ENCODE results near the gene CRLF1. TPM values are rescaled to one million over a fixed set of nuclear protein-coding genes. Genes with fewer than 3 reads are reported as not detected.

The CRLF1 gene
- polyA plus RNA-seq, 2 of the 4 experiments (the other 2 are of a cell fraction): 0.37 to 2.5 TPM

GRCh38 chr19:18599485-18599884 is 7.1 kb downstream of the CRLF1 start:
- ChIA-PET CTCF (interaction anchor here (0.6 to 3.8 kb wide), 5 partner anchors 9 to 248 kb away, joined by 3 to 13 read pairs (median 3); partner anchors contain the start of genes REX1BD and TMEM59L), POLR2A (no interaction called here)
- no peak overlapping the region for H3K4me3 ChIP-seq
- FAIRE-seq: no peak
- H3K27ac ChIP-seq: no peak overlapping the region
- no peak overlapping the region for H3K4me2 ChIP-seq
- ATAC-seq: no peak
- no peaks in the 10 kb centered on the region for H3K9me3 ChIP-seq
- H3K4me1 ChIP-seq: no peaks in the 10 kb centered on the region
- TF ChIP-seq PHF8 (IDR thresholded peaks at IDR 0.05; ENCODE audit: borderline replicate concordance, low read depth) (no peak), CTCF (IDR thresholded peaks at IDR 0.05) (no peak), HEYL (CRISPR knock-in tag; IDR thresholded peaks at IDR 0.05) (no peak), ZFP36 (IDR thresholded peaks at IDR 0.05; ENCODE audit: borderline replicate concordance, partially characterized antibody) (no peak), RAD21 (conservative IDR thresholded peaks at IDR 0.05 in 1 of 2, IDR thresholded peaks at IDR 0.05 in 1 of 2) (no peak)
- no peak for DNase-seq (ENCODE audit: low read depth in 1 of 2, low spot score in 1 of 2)
- WGBS (ENCODE audit: missing lambda C conversion rate): 61% methylated on average over 7 of the region's 20 CpGs

DNA sequence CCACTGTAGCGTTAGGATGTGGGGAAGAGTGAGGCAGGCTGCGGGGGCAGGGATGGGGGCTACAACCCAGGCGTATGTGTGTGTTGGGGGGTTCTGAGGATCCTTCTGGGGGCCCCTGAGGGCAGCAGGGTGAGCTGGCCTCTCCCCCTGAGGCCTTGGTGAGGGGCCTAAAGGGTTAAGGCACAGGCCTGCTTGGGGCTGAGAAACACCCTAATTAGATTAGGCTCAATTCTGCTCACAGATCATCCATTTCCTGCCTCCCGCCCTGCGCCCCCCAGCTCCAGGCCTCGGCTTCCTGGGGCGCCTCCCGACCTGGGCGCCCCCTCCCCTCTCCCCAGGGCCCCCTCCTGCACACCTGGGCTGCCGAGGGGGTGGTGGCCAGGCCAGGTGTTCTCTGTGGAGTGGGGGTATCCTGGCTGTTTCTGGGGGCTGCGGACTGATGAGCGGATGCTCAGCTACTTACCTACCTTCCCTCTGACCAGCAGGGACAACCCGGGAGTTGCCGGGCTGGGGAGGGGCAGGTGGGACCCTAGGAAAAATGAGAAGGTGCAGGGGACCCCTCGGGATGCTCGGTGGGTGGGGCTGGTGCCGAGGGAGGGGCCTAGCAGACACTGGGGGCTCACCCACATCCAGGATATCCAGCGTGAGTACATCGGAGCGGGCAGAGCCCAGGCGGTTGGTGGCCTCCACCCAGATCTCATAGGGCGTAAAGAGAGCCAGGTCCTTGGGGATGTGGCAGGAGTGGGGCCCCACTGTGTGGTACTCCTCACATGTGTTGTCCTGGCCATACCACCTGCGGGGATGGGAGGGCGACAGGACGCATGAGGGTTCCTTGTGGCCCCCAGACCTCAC is 8.6 kb downstream of the CRLF1 start:
- WGBS (ENCODE audit: missing lambda C conversion rate): 56% methylated on average over 14 of the region's 25 CpGs
- no peaks in the 10 kb centered on the region for H3K9me3 ChIP-seq
- FAIRE-seq (no peak), DNase-seq (ENCODE audit: low read depth in 1 of 2, low spot score in 1 of 2) (no peak), ATAC-seq (no peak)
- ChIA-PET CTCF (interaction anchor here (1.2 to 3.8 kb wide), 2 partner anchors 249 to 268 kb away, joined by 3 to 13 read pairs; no protein-coding TSS in a partner anchor), POLR2A (interaction anchor here (1.1 kb wide), 1 partner anchor 8 kb away, joined by 3 read pairs; no protein-coding TSS in a partner anchor)
- TF ChIP-seq HOXA7 (CRISPR knock-in tag; IDR thresholded peaks at IDR 0.05): no peak
- TF ChIP-seq EP300 (IDR thresholded peaks at IDR 0.05): no peak
- no peak for TF ChIP-seq KDM1A (IDR thresholded peaks at IDR 0.05; ENCODE audit: low read depth)
- TF ChIP-seq SMC3 (IDR thresholded peaks at IDR 0.05): no peak
- no peak for TF ChIP-seq RAD21 (conservative IDR thresholded peaks at IDR 0.05 in 1 of 2, IDR thresholded peaks at IDR 0.05 in 1 of 2)
- no peak for TF ChIP-seq KDM5A (IDR thresholded peaks at IDR 0.05)
- no peak for TF ChIP-seq CBX8 (IDR thresholded peaks at IDR 0.05)
- no peak for TF ChIP-seq CHD4 (IDR thresholded peaks at IDR 0.05; ENCODE audit: borderline replicate concordance)
- TF ChIP-seq ZC3H11A (IDR thresholded peaks at IDR 0.05): no peak
- no peak for TF ChIP-seq HES2 (IDR thresholded peaks at IDR 0.05)
- TF ChIP-seq, protein P1, sequence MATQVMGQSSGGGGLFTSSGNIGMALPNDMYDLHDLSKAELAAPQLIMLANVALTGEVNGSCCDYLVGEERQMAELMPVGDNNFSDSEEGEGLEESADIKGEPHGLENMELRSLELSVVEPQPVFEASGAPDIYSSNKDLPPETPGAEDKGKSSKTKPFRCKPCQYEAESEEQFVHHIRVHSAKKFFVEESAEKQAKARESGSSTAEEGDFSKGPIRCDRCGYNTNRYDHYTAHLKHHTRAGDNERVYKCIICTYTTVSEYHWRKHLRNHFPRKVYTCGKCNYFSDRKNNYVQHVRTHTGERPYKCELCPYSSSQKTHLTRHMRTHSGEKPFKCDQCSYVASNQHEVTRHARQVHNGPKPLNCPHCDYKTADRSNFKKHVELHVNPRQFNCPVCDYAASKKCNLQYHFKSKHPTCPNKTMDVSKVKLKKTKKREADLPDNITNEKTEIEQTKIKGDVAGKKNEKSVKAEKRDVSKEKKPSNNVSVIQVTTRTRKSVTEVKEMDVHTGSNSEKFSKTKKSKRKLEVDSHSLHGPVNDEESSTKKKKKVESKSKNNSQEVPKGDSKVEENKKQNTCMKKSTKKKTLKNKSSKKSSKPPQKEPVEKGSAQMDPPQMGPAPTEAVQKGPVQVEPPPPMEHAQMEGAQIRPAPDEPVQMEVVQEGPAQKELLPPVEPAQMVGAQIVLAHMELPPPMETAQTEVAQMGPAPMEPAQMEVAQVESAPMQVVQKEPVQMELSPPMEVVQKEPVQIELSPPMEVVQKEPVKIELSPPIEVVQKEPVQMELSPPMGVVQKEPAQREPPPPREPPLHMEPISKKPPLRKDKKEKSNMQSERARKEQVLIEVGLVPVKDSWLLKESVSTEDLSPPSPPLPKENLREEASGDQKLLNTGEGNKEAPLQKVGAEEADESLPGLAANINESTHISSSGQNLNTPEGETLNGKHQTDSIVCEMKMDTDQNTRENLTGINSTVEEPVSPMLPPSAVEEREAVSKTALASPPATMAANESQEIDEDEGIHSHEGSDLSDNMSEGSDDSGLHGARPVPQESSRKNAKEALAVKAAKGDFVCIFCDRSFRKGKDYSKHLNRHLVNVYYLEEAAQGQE (IDR thresholded peaks at IDR 0.05): no peak
- no peak for TF ChIP-seq POLR2AphosphoS2 (conservative IDR thresholded peaks at IDR 0.05; ENCODE audit: low read length)
- TF ChIP-seq EHMT2 (IDR thresholded peaks at IDR 0.05; ENCODE audit: low read depth): no peak
- no peak for TF ChIP-seq RNF2 (IDR thresholded peaks at IDR 0.05; ENCODE audit: borderline replicate concordance, low read depth)
- no peak overlapping the region for H3K4me3 ChIP-seq
- no peak overlapping the region for H3K4me2 ChIP-seq
- H3K4me1 ChIP-seq: peaks cover 4% of the 10 kb centered on the region; the same call in 1 of the 3 replicates
- H3K27ac ChIP-seq: no peak overlapping the region
